Peyer's patch (tissue), 4 donors: ENCODE results near the gene TMOD2. TPM values are rescaled to one million over a fixed set of nuclear protein-coding genes. Genes with fewer than 3 reads are reported as not detected.
A peak's percentile ranks its signal among the peaks of the same experiment; 100 is the strongest.

Experiments
- DNase-seq, 3 donors: peaks; one replicate each; pipeline ENCODE4 v3.0.0-alpha.2; 2017 to 2019
- H3K27ac ChIP-seq, 4 donors: fragments of 200-600 bp; sonication (generic); one replicate each; pipeline ENCODE4 v1.5.1; 2016 to 2019
- H3K27me3 ChIP-seq, 2 donors: fragments of 200-600 bp; sonication (generic); one replicate each; pipeline ENCODE4 v1.5.1; 2019
- H3K36me3 ChIP-seq, 3 donors: fragments of 200-600 bp; sonication (generic); one replicate each; pipeline ENCODE4 v1.5.1; 2016 to 2019
- H3K4me1 ChIP-seq, 4 donors: fragments of 200-600 bp; sonication (generic); one replicate each; pipeline ENCODE4 v1.5.1; 2016 to 2019
- H3K4me3 ChIP-seq, 4 donors: fragments of 200-600 bp; sonication (generic); 1 replicate in 3 of 4; 2 replicates in 1 of 4; pipeline ENCODE4 v1.5.1; 2016 to 2019; ENCODE audit warnings: mild to moderate bottlenecking in 1 of 4
- H3K9me3 ChIP-seq, 4 donors: fragments of 200-600 bp; sonication (generic); one replicate each; pipeline ENCODE4 v1.5.1; 2016 to 2019; ENCODE audit warnings: mild to moderate bottlenecking in 1 of 4
- CTCF ChIP-seq, 6 experiments: fragments of 450-650 bp in 4 of 6; fragments of 200-600 bp in 2 of 6; sonication (generic) in 1 of 6; IDR thresholded peaks; one replicate each; pipeline ENCODE4 v1.5.1; 2017 to 2019; ENCODE audit warnings: antibody characterized with exemption in 6 of 6, mild to moderate bottlenecking in 3 of 6, moderate library complexity in 1 of 6
- POLR2A ChIP-seq, 2 donors: fragments of 450-650 bp; IDR thresholded peaks; one replicate each; pipeline ENCODE4 v1.5.1; 2017; ENCODE audit warnings: antibody characterized with exemption in 2 of 2, mild to moderate bottlenecking in 2 of 2, moderate library complexity in 2 of 2
- total RNA-seq, 4 donors: library from RNA; depleted of rRNA; stranded (reverse); fragments of >200 nt; gene quantifications; one replicate each; pipeline ENCODE4 v1.1.0, GENCODE V29; 2016

TMOD2 gene
- 10 to 100 TPM in 1 of 4 donors, 1 to 10 TPM in 3; 4.0 to 25.6 (median 6.6) TPM for total RNA-seq

- no peaks in the 10 kb centered on the region for H3K27me3 ChIP-seq
- no peaks in the 10 kb centered on the region for H3K9me3 ChIP-seq
- peak; percentile 63 to 82 (median 78) for DNase-seq
- TF ChIP-seq POLR2A (IDR thresholded peaks at IDR 0.05), result no peak
- peak in 1 of 6 experiments; percentile 2 for TF ChIP-seq CTCF (IDR thresholded peaks at IDR 0.05)
- H3K4me3 ChIP-seq, result peak within 1 kb of the TSS; percentile 81 to 97 (median 85)
- no peaks in the 10 kb centered on the region for H3K4me1 ChIP-seq
- no peaks in the 10 kb centered on the region for H3K36me3 ChIP-seq
- H3K27ac ChIP-seq, result peak within 1 kb of the TSS; percentile 48 to 81 (median 66)
Observed at GRCh38 chr15:51750792-51751696, at the start of gene TMOD2. TSS of gene TMOD2 (plus strand) at chr15:51751597. CDS start at chr15:51766442, 14,845 bp downstream.

GRCh38 chr15:51702710-51703109 is 48.7 kb upstream of the TMOD2 start:
- Histone ChIP-seq H3K4me1 (no peaks in the 10 kb centered on the region), H3K9me3 (no peaks in the 10 kb centered on the region), H3K36me3 (no peaks in the 10 kb centered on the region), H3K27me3 (no peaks in the 10 kb centered on the region), H3K27ac (no peak overlapping the region), H3K4me3 (no peak overlapping the region)
- DNase-seq, result no peak
- TF ChIP-seq POLR2A (IDR thresholded peaks at IDR 0.05) (no peak), CTCF (IDR thresholded peaks at IDR 0.05) (no peak)

- peak overlapping the region in 1 of 4 donors; percentile 8 for H3K27ac ChIP-seq
- no peak for DNase-seq
- TF ChIP-seq CTCF (IDR thresholded peaks at IDR 0.05) (no peak), POLR2A (IDR thresholded peaks at IDR 0.05) (no peak)
- no peaks in the 10 kb centered on the region for H3K9me3 ChIP-seq
- H3K27me3 ChIP-seq, result no peaks in the 10 kb centered on the region
- H3K4me1 ChIP-seq, result peaks cover 0 to 4% (median 0%) of the 10 kb centered on the region in 4 donors
- no peak overlapping the region for H3K4me3 ChIP-seq
- H3K36me3 ChIP-seq, result no peaks in the 10 kb centered on the region
Observed at GRCh38 chr15:51706291-51706690, 45.1 kb upstream of the TMOD2 start.

- Histone ChIP-seq H3K36me3 (no peaks in the 10 kb centered on the region), H3K4me3 (no peak overlapping the region), H3K4me1 (peaks cover 0 to 4% (median 0%) of the 10 kb centered on the region in 4 donors), H3K9me3 (no peaks in the 10 kb centered on the region), H3K27ac (peak overlapping the region in 1 of 4 donors; percentile 8), H3K27me3 (no peaks in the 10 kb centered on the region)
- DNase-seq, result no peak
- TF ChIP-seq POLR2A (IDR thresholded peaks at IDR 0.05), result no peak
- TF ChIP-seq CTCF (IDR thresholded peaks at IDR 0.05), result no peak
Observed at GRCh38 chr15:51706926-51707608, 44.3 kb upstream of the TMOD2 start.

- no peak overlapping the region for H3K4me3 ChIP-seq
- peak overlapping the region in 2 of 4 donors; percentile 4 to 14 for H3K27ac ChIP-seq
- no peak for DNase-seq
- H3K27me3 ChIP-seq, result no peaks in the 10 kb centered on the region
- no peaks in the 10 kb centered on the region for H3K9me3 ChIP-seq
- peaks cover 0 to 4% (median 0%) of the 10 kb centered on the region in 4 donors for H3K4me1 ChIP-seq
- H3K36me3 ChIP-seq, result no peaks in the 10 kb centered on the region
- no peak for TF ChIP-seq CTCF (IDR thresholded peaks at IDR 0.05)
Observed at GRCh38 chr15:51708013-51708412, 43.4 kb upstream of the TMOD2 start.
